WTC11 (cell line): ENCODE measurements around the gene GABRB3.

Source experiments
- ATF3 ChIP-seq: sonication (generic); formaldehyde crosslinking; conservative IDR thresholded peaks from 2 replicates; pipeline ENCODE4 v1.8.1; 2022; ENCODE audit warnings: mild to moderate bottlenecking, missing genetic modification reagents
- CDX4 ChIP-seq: fragments of 250-450 bp; sonication (Bioruptor Pico); IDR thresholded peaks from 2 replicates; pipeline ENCODE4 v1.9.0; 2021; ENCODE audit warnings: moderate library complexity, mild to moderate bottlenecking, inconsistent platforms, borderline replicate concordance
- CREB1 ChIP-seq: sonication (generic); formaldehyde crosslinking; IDR thresholded peaks from 2 replicates; pipeline ENCODE4 v1.8.0; 2023; ENCODE audit warnings: mild to moderate bottlenecking, missing genetic modification reagents
- CREM ChIP-seq: sonication (generic); formaldehyde crosslinking; IDR thresholded peaks from 2 replicates; pipeline ENCODE4 v1.8.1; 2022; ENCODE audit warnings: mild to moderate bottlenecking, missing genetic modification reagents, moderate library complexity
- CTCF ChIP-seq: fragments of 200-600 bp; IDR thresholded peaks from 2 replicates; pipeline ENCODE4 v1.8.0; 2022; ENCODE audit warnings: antibody characterized with exemption
- HMGA2 ChIP-seq: fragments of 250-450 bp; sonication (Bioruptor Pico); IDR thresholded peaks from 2 replicates; pipeline ENCODE4 v1.4.0; 2021; ENCODE audit warnings: mild to moderate bottlenecking, moderate library complexity
- MAX ChIP-seq: sonication (generic); formaldehyde crosslinking; IDR thresholded peaks from 2 replicates; pipeline ENCODE4 v1.8.0; 2022; ENCODE audit warnings: mild to moderate bottlenecking, missing genetic modification reagents
- MLX ChIP-seq: sonication (generic); formaldehyde crosslinking; IDR thresholded peaks from 2 replicates; pipeline ENCODE4 v1.8.1; 2023; ENCODE audit warnings: mild to moderate bottlenecking, missing genetic modification reagents, moderate library complexity
- NR2C2 ChIP-seq: sonication (generic); formaldehyde crosslinking; IDR thresholded peaks from 2 replicates; pipeline ENCODE4 v1.8.0; 2022; ENCODE audit warnings: mild to moderate bottlenecking, missing genetic modification reagents
- TEAD1 ChIP-seq: sonication (generic); formaldehyde crosslinking; IDR thresholded peaks from 2 replicates; pipeline ENCODE4 v1.8.0; 2022; ENCODE audit warnings: mild to moderate bottlenecking, missing genetic modification reagents
- ZNF121 ChIP-seq: sonication (generic); formaldehyde crosslinking; IDR thresholded peaks from 2 replicates; pipeline ENCODE4 v1.8.0; 2023; ENCODE audit warnings: missing genetic modification reagents
- ZNF396 ChIP-seq: fragments of 250-450 bp; sonication (Bioruptor Pico); IDR thresholded peaks from 2 replicates; pipeline ENCODE4 v1.8.0; 2021; ENCODE audit warnings: mild to moderate bottlenecking, moderate library complexity, borderline replicate concordance
- ZNF423 ChIP-seq: fragments of 250-450 bp; sonication (Bioruptor Pico); IDR thresholded peaks from 2 replicates; pipeline ENCODE4 v2.1.2; 2022; ENCODE audit warnings: mild to moderate bottlenecking, moderate library complexity

GRCh38 chr15:26721232-26721967, 51.5 kb downstream of the GABRB3 start:
- TF ChIP-seq ATF3 (CRISPR knock-in tag) (no peak), CTCF (no peak), CREM (CRISPR knock-in tag) (no peak), ZNF396 (CRISPR knock-in tag) (no peak), TEAD1 (CRISPR knock-in tag) (no peak), CREB1 (no peak), CDX4 (CRISPR knock-in tag) (no peak), NR2C2 (CRISPR knock-in tag) (no peak), ZNF121 (CRISPR knock-in tag) (no peak), MLX (no peak), ZNF423 (CRISPR knock-in tag) (no peak), MAX (CRISPR knock-in tag) (no peak), HMGA2 (CRISPR knock-in tag) (no peak)
